OCI-LY7 (cell line): ENCODE measurements around the gene CDR2. TPM values are rescaled to one million over a fixed set of nuclear protein-coding genes. Genes with fewer than 3 reads are reported as not detected.

Source experiments
- BruUV-seq: library from RNA; stranded (reverse); fragments of 400-500 nt; replicated peaks from 2 replicates; lab custom pipeline; 2021; lab: Mats Ljungman, UMichigan
- CTCF ChIA-PET: fragments of 300-600 bp; sonication (Branson Sonifier 250); formaldehyde crosslinking; loops from one replicate; lab custom pipeline; 2022; ENCODE audit warnings: antibody characterized with exemption; ENCODE audit not compliant: unreplicated experiment; lab: Charles Lee
- POLR2A ChIA-PET: fragments of 300-600 bp; sonication (Branson Sonifier 250); formaldehyde crosslinking; loops from one replicate; lab custom pipeline; 2022; ENCODE audit warnings: antibody characterized with exemption; lab: Charles Lee
- DNase-seq: peaks from one replicate; pipeline ENCODE4 v3.0.0-alpha.2; 2015; ENCODE audit warnings: low spot score
- H2AFZ ChIP-seq: fragments of 200-600 bp; sonication (generic), shearing (Covaris generic); 2 replicates; pipeline ENCODE4 v1.6.1; 2014; ENCODE audit warnings: mild to moderate bottlenecking, antibody characterized with exemption, low read length, moderate library complexity
- H3K27ac ChIP-seq: fragments of 200-600 bp; sonication (generic); 2 replicates; pipeline ENCODE4 v1.5.1; 2014; ENCODE audit warnings: mixed run types, low read depth, mild to moderate bottlenecking, moderate library complexity, low read length, inconsistent platforms; ENCODE audit not compliant: poor library complexity, severe bottlenecking
- H3K36me3 ChIP-seq: fragments of 200-600 bp; sonication (generic); 2 replicates; pipeline ENCODE4 v1.6.1; 2014; ENCODE audit warnings: mild to moderate bottlenecking, antibody characterized with exemption, low read length, moderate library complexity, mixed read lengths; ENCODE audit not compliant: insufficient read depth
- H3K4me1 ChIP-seq: fragments of 200-600 bp; sonication (generic); 2 replicates; pipeline ENCODE4 v1.5.1; 2014; ENCODE audit warnings: mild to moderate bottlenecking, low read length; ENCODE audit not compliant: insufficient read depth, poor library complexity, severe bottlenecking
- H3K4me2 ChIP-seq: fragments of 200-600 bp; sonication (generic); 2 replicates; pipeline ENCODE4 v1.6.1; 2014; ENCODE audit warnings: mild to moderate bottlenecking, low read length
- H3K4me3 ChIP-seq: fragments of 200-600 bp; sonication (generic); 2 replicates; pipeline ENCODE4 v1.5.1; 2014; ENCODE audit warnings: mild to moderate bottlenecking, low read depth, low read length; ENCODE audit not compliant: poor library complexity, severe bottlenecking
- H3K79me2 ChIP-seq: fragments of 200-600 bp; sonication (generic); 2 replicates; pipeline ENCODE4 v1.6.1; 2016; ENCODE audit warnings: low read depth, mild to moderate bottlenecking, low read length, moderate library complexity, mixed read lengths; ENCODE audit not compliant: insufficient read depth
- H3K9me2 ChIP-seq: fragments of 200-600 bp; sonication (generic); 2 replicates; pipeline ENCODE4 v1.6.1; 2016; ENCODE audit warnings: mild to moderate bottlenecking, low read length, mixed read lengths; ENCODE audit not compliant: insufficient read depth
- H3K9me3 ChIP-seq: fragments of 200-600 bp; sonication (generic); 2 replicates; pipeline ENCODE4 v1.6.1; 2014; ENCODE audit warnings: mild to moderate bottlenecking, mixed run types, low read length, mixed read lengths
- H4K20me1 ChIP-seq: fragments of 200-600 bp; sonication (generic); 2 replicates; pipeline ENCODE4 v1.6.1; 2014; ENCODE audit warnings: mild to moderate bottlenecking, antibody characterized with exemption, low read length, moderate library complexity, mixed read lengths; ENCODE audit not compliant: insufficient read depth
- CTCF ChIP-seq: fragments of 200-600 bp; sonication (generic); conservative IDR thresholded peaks from 2 replicates; pipeline ENCODE4 v1.5.1; 2014; ENCODE audit warnings: mild to moderate bottlenecking, antibody characterized with exemption, low read length, moderate library complexity, mixed read lengths
- EZH2phosphoT487 ChIP-seq: fragments of 200-600 bp; sonication (generic); IDR thresholded peaks from 2 replicates; pipeline ENCODE4 v1.6.1; 2018; ENCODE audit warnings: low read depth, borderline replicate concordance, mild to moderate bottlenecking, mixed run types, antibody characterized with exemption, low read length, moderate library complexity, mixed read lengths
- intact Hi-C: fragments of 100-400 bp; cut with micrococcal nuclease; formaldehyde crosslinking; loops from one replicate; pipeline ENCODE4 v1.10.0; 2022; ENCODE audit not compliant: unreplicated experiment
- total RNA-seq, 2 experiments: library from RNA; depleted of rRNA in 1 of 2; stranded (reverse); fragments of >200 nt in 1 of 2; shearing (Covaris generic) in 1 of 2; gene quantifications; 2 replicates each; pipeline ENCODE4 v1.2.3, GENCODE V29; 2014 to 2022

The CDR2 gene
- total RNA-seq, 2 experiments from 2014 or later = 33.0 to 38.3 TPM

DNA sequence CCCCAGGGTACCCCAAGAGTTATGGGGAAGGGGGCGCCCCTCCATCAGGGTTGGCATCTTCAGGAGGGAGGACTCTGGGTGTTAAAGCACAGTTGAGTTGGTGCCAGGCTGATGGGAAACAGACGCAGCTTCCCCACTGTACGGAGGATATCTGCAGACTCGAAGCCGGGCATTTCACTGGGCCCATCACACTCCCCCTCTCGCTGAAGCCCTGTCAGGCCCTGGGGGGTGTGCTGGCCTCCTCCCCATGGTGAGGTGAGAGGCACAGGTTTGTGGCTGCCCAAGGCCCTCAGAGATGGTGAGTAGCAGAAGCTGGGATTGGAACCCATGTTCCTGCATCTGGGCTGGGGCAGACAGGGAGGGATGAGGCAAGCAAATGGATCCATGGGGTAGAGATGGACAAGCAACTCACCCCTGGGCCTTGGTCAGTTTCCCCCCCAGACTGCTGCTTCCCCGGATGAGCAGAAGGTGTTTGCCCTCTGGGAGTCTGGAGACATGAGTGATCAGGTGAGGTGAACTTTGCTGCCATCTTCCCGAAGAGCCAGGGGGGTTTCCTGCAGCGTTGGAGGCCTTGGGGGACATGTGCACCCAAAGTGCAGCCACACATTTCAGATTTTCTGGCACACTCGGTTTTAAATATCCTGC lies 46.2 kb downstream of the CDR2 start:
- peaks cover 95% of the 10 kb centered on the region for H3K36me3 ChIP-seq
- intact Hi-C loops = no loop called here
- no TSS peak for BruUV-seq
- H3K27ac ChIP-seq = no peak overlapping the region
- H2AFZ ChIP-seq = no peak overlapping the region
- no peaks in the 10 kb centered on the region for H4K20me1 ChIP-seq
- no peak for TF ChIP-seq EZH2phosphoT487
- TF ChIP-seq CTCF = no peak
- no peaks in the 10 kb centered on the region for H3K9me3 ChIP-seq
- no peak overlapping the region for H3K4me2 ChIP-seq
- H3K79me2 ChIP-seq = no peaks in the 10 kb centered on the region
- ChIA-PET POLR2A (no interaction called here), CTCF (no interaction called here)
- H3K4me1 ChIP-seq = no peaks in the 10 kb centered on the region
- H3K9me2 ChIP-seq = no peaks in the 10 kb centered on the region
- no peak overlapping the region for H3K4me3 ChIP-seq
- DNase-seq = no peak

DNA sequence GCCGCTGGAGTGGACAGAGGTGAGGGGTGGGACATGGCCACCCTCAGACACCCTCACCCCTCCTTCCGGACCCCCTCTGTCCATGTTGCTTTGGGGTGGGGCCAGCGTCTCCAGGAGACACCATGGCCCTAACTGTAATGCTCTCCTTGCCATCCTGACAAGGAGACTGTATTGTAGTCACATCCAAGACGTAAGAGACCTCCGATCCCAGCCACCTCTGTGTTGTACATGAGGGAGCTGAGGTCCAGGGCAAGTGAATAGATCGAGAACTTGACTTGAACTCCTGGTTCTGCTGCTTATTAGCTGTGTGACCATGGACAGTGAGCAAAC lies 47.0 kb downstream of the CDR2 start:
- H3K4me2 ChIP-seq = no peak overlapping the region
- no peaks in the 10 kb centered on the region for H3K4me1 ChIP-seq
- DNase-seq = no peak
- no peak overlapping the region for H2AFZ ChIP-seq
- CTCF ChIA-PET = no interaction called here
- H3K4me3 ChIP-seq = no peak overlapping the region
- no peaks in the 10 kb centered on the region for H3K79me2 ChIP-seq
- H3K9me2 ChIP-seq = no peaks in the 10 kb centered on the region
- intact Hi-C loops = no loop called here
- peaks cover 97% of the 10 kb centered on the region for H3K36me3 ChIP-seq
- no peaks in the 10 kb centered on the region for H4K20me1 ChIP-seq
- no peaks in the 10 kb centered on the region for H3K9me3 ChIP-seq
- no peak overlapping the region for H3K27ac ChIP-seq
- POLR2A ChIA-PET = interaction anchor here (0.6 kb wide), 1 partner anchor 390 kb away, joined by 3 read pairs; no protein-coding TSS in a partner anchor
- no TSS peak for BruUV-seq
- no peak for TF ChIP-seq CTCF
- no peak for TF ChIP-seq EZH2phosphoT487

DNA sequence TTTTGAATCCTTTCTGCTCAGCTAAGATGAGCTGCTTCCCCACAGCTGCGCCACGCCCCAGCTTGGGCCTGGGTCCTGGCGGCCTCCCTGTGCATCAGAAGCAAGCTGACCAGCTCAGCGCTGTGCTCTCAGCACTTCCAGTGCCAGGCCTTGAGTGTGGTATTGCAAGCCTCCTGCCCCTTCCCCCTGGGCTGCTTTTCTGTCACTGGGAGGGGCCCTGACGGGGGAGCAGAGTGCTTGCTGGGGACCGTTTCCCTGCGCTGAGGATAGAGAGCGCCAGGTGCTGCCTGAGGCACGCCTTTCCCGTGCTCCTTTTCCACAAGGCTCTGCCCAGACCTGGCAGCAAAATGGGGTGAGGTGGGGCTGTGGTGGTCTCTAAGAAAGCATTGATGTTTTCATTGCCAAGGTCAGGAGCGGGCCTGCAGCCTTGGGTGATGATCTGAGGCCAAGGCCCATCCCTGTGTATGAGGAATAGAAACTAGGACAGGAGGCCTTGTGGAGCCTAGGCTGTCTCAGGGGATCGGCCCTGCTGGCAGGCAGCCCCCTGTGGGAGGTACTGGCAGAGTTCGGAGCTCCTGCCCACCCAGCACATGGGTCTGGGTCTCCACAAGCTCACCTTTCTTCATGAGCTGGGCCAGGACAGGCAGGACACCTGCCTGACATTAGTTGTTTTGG lies 47.5 kb downstream of the CDR2 start:
- Histone ChIP-seq H3K4me3 (no peak overlapping the region), H3K79me2 (no peaks in the 10 kb centered on the region), H3K27ac (no peak overlapping the region), H3K4me1 (no peaks in the 10 kb centered on the region), H2AFZ (no peak overlapping the region), H3K9me3 (no peaks in the 10 kb centered on the region), H3K9me2 (no peaks in the 10 kb centered on the region), H3K36me3 (peaks cover 97% of the 10 kb centered on the region), H4K20me1 (no peaks in the 10 kb centered on the region), H3K4me2 (no peak overlapping the region)
- intact Hi-C loops = no loop called here
- POLR2A ChIA-PET = interaction anchor here (0.6 kb wide), 1 partner anchor 391 kb away, joined by 3 read pairs; no protein-coding TSS in a partner anchor
- DNase-seq = no peak
- CTCF ChIA-PET = no interaction called here
- no TSS peak for BruUV-seq
- TF ChIP-seq CTCF = no peak
- TF ChIP-seq EZH2phosphoT487 = no peak
